NT2/D1 (cell line): Measurements from ENCODE around the gene ATG9B.

Experiments
- SUZ12 ChIP-seq: IDR thresholded peaks from 2 replicates; pipeline ENCODE4 v1.6.1; 2011; ENCODE audit not compliant: insufficient read length, insufficient read depth; ENCODE audit errors: extremely low read depth
- YY1 ChIP-seq: IDR thresholded peaks from 2 replicates; pipeline ENCODE4 v1.6.1; 2011; ENCODE audit not compliant: insufficient read length, insufficient read depth
- ZNF274 ChIP-seq: IDR thresholded peaks from 2 replicates; pipeline ENCODE4 v1.6.1; 2011; ENCODE audit warnings: mild to moderate bottlenecking, low read depth, low read length

DNA sequence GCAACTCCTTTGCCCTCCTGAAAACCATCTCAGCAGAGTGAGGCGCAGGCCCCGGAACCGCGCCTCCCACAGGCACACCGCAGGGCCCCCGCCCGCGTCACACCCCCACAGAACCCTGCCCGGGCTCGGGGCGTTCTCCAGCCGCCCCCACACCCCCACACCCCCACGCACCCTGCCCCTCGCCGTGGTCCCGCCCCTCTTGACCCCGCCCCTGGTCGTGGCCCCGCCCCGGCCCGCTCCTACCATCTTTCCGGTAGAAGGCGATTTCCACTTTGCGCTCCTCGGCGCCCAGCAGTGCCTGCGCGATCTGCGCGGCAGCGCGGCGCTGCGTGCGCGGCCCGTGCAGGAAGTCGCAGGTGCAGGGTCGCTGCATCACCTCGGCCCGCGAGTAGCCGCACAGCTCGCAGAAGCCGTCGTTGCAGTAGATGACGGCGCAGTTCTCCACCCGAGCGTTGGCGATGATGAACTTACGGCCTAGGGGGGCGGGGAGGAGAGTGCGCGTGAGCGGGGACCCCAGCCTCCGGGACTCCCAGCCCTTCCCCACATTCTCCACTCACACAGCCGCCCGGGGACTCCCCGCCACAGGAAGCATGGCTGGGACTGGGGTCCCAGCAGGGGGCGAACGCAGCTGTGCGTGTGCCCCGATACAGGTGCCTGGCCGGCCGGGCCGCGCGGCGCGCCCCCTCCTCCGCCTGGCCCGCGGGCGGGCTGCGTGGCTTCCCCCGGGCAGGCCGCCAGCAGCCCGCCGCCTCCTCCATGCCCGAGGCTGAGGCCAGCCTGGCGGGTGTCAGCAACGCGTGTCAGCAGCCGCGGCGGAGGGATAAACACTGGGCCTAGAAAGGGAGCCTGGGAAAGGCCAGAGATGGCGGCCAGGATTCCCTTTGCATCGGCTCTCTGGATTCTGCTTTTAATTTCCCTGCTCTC is 49.6 kb downstream of the ATG9B start:
- TF ChIP-seq ZNF274 (no peak), SUZ12 (no peak), YY1 (no peak)
